Activated T-cell treated with anti-CD3 and anti-CD28 coated beads, Interleukin-2, amount 50 U/mL, for 4 hours (primary cell): ENCODE data around the gene CLASRP. TPM values are rescaled to one million over a fixed set of nuclear protein-coding genes. Genes with fewer than 3 reads are reported as not detected.

Experiments used
- total RNA-seq, 3 donors: library from RNA; stranded (reverse); gene quantifications; one replicate each; pipeline ENCODE4 v1.2.1, GENCODE V29; 2021

Gene CLASRP
- total RNA-seq, 3 donors from 2014 or later: 111 to 114 (median 114) TPM

Other genes starting within 250 kb of the CLASRP start
- gene BCAM, start 229.9 kb upstream of the CLASRP start, total RNA-seq: under 1 TPM; 0.33 to 0.40 (median 0.33) TPM
- 1 to 10 TPM in 2 of 3 donors, under 1 TPM in 1; 0.66 to 1.4 (median 1.3) TPM for gene NECTIN2, start 192.7 kb upstream of the CLASRP start, total RNA-seq
- 100 to 1,000 TPM; 427 to 536 (median 461) TPM for gene TOMM40, start 147.8 kb upstream of the CLASRP start, total RNA-seq
- 1 to 10 TPM; 4.3 to 5.0 (median 4.9) TPM for gene APOE, start 133.2 kb upstream of the CLASRP start, total RNA-seq
- gene APOC1, start 124.4 kb upstream of the CLASRP start, total RNA-seq: 1 to 10 TPM; 1.3 to 4.8 (median 4.2) TPM
- gene APOC4, start 96.8 kb upstream of the CLASRP start, total RNA-seq: not detected
- gene APOC2, start 93.0 kb upstream of the CLASRP start, total RNA-seq: not detected
- gene CLPTM1, start 83.7 kb upstream of the CLASRP start, total RNA-seq: 100 to 1,000 TPM; 103 to 117 (median 112) TPM
- gene RELB, start 37.6 kb upstream of the CLASRP start, total RNA-seq: 100 to 1,000 TPM; 128 to 137 (median 129) TPM
- gene ZNF296, start 37.4 kb downstream of the CLASRP start, total RNA-seq: 10 to 100 TPM in 1 of 3 donors, 1 to 10 TPM in 2; 7.8 to 10.2 (median 8.6) TPM
- 10 to 100 TPM; 58.8 to 69.3 (median 65.0) TPM for gene GEMIN7, start 40.2 kb downstream of the CLASRP start, total RNA-seq
- gene PPP1R37, start 54.1 kb downstream of the CLASRP start, total RNA-seq: 10 to 100 TPM; 23.2 to 24.9 (median 24.7) TPM
- gene NKPD1, start 121.9 kb downstream of the CLASRP start, total RNA-seq: under 1 TPM; 0.30 to 0.45 (median 0.33) TPM
- gene TRAPPC6A, start 139.2 kb downstream of the CLASRP start, total RNA-seq: 10 to 100 TPM in 1 of 3 donors, 1 to 10 TPM in 2; 8.5 to 11.5 (median 9.1) TPM
- gene BLOC1S3, start 139.7 kb downstream of the CLASRP start, total RNA-seq: 10 to 100 TPM; 12.3 to 15.5 (median 14.5) TPM
- gene EXOC3L2, start 206.4 kb downstream of the CLASRP start, total RNA-seq: not detected
- 10 to 100 TPM; 14.6 to 18.3 (median 15.9) TPM for gene MARK4, start 212.2 kb downstream of the CLASRP start, total RNA-seq